ENCODE data around the gene UVSSA.

Gene UVSSA

DNA sequence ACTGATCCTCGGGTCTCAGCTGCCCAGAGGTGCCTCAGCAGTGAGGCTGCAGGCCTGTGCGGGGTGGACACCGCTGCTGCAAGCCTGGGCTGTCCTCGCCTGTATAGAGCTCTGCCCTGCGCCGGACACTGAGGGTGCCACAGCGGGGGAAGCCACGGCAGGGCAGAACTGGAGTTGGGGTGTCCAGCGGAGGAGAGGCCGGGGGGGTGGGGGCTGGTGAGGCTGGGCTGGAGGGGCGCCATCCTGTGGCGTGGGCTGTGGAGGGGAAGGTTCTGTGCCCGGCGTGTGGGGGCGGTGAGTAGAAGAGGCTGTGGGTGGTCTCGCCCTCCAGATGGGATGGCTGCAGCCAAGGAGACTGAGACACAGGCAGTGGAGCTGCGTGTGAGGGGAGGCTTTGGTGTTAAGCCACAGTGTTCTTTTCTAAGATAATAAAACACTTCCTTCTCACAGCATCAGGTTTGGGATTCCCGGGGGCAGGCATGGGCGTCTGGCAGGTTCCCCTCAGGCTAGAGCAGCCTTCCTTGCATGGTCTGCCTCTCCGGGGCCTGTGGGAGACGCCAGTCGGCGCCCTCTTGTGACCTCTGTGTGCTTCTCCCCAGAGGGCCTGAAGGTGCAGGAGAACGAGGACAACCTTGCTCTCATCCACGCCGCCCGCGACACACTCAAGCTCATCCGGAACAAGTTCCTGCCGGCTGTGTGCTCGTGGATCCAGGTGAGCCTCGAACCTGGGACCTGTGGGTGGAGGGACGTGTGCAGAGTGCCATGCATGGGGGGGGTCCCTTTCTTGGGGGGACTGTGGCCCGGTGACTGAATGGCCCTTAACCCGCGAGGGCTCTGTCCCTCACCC lies 7.4 kb downstream of the UVSSA start:
- TF ChIP-seq, protein P1, sequence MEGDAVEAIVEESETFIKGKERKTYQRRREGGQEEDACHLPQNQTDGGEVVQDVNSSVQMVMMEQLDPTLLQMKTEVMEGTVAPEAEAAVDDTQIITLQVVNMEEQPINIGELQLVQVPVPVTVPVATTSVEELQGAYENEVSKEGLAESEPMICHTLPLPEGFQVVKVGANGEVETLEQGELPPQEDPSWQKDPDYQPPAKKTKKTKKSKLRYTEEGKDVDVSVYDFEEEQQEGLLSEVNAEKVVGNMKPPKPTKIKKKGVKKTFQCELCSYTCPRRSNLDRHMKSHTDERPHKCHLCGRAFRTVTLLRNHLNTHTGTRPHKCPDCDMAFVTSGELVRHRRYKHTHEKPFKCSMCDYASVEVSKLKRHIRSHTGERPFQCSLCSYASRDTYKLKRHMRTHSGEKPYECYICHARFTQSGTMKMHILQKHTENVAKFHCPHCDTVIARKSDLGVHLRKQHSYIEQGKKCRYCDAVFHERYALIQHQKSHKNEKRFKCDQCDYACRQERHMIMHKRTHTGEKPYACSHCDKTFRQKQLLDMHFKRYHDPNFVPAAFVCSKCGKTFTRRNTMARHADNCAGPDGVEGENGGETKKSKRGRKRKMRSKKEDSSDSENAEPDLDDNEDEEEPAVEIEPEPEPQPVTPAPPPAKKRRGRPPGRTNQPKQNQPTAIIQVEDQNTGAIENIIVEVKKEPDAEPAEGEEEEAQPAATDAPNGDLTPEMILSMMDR (IDR thresholded peaks at IDR 0.05): no peak

DNA sequence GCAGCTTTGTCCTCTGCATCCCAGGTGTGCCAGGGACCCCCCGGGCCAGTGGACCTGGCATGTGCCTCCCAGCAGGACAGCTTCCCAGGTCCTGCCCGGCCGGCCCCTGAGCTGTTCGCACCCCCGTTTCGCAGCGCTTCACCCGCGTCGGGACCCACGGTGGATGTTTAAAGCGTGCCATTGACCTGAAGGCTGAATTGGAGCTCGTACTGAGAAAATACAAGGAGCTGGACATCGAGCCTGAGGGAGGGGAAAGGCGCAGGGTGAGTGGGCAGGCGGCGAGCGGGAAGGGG lies 7.9 kb downstream of the UVSSA start:
- TF ChIP-seq, protein P1 (IDR thresholded peaks at IDR 0.05): no peak

DNA sequence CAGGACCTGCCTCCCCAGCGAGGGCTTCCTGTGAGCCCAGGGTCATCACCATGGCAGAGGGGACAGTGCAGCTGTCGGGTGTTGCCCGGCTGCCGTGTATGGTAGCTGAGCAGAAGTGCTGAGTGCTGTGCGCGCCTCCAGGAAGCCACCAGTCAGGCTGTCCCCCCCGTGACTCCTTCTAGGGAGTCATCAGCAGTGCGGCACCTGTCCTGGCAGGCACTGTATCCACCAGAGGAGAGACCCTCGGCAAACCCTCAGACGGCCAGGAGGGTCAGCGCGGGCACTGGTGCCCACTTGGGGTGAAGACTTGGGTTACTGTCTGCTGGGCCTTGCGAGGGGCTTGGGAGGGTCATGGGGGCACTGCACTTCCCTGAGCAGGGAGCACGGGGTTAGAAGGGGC lies 8.4 kb downstream of the UVSSA start:
- TF ChIP-seq, protein P1 (IDR thresholded peaks at IDR 0.05): no peak

DNA sequence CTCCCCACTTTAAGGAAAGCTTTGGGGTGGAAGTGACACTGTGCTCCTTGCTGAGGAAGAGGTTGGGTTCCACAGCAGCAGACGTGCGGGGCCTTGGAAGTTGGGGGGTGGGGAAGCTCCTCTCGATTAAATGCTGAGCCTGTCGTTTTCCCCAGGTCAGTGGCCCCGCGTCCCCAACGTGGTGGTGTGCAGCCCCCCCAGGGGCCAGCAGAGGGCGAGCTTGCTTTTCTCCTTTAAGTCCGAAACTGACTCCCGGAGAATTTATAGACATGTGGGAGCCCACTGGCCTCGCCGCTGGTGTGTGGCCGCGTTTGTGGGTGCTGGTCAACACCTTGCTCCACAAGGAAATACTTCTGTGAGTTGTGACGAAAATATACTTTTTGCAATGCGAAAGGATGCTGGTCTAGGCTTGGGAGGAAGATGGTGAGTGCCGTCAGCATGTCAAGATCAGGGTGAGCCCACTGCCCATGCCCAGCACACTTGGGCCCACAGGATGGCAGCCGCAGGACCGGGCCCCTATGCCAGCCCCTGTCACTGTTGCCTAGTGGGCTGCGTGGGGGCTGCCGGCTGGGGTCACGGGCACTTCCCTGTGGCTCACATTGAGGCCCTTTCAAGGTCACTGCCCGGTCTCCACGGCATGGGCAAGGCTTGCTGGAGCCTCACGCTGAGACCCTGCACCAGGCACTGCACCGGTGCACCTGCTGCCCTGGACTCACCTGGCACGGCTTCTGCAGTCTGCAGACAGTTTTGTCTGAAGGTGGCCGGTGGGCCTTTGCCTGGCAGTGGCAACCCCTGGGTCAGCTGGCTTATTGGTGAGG lies 9.4 kb downstream of the UVSSA start:
- TF ChIP-seq, protein P1 (IDR thresholded peaks at IDR 0.05): peak; percentile 79

DNA sequence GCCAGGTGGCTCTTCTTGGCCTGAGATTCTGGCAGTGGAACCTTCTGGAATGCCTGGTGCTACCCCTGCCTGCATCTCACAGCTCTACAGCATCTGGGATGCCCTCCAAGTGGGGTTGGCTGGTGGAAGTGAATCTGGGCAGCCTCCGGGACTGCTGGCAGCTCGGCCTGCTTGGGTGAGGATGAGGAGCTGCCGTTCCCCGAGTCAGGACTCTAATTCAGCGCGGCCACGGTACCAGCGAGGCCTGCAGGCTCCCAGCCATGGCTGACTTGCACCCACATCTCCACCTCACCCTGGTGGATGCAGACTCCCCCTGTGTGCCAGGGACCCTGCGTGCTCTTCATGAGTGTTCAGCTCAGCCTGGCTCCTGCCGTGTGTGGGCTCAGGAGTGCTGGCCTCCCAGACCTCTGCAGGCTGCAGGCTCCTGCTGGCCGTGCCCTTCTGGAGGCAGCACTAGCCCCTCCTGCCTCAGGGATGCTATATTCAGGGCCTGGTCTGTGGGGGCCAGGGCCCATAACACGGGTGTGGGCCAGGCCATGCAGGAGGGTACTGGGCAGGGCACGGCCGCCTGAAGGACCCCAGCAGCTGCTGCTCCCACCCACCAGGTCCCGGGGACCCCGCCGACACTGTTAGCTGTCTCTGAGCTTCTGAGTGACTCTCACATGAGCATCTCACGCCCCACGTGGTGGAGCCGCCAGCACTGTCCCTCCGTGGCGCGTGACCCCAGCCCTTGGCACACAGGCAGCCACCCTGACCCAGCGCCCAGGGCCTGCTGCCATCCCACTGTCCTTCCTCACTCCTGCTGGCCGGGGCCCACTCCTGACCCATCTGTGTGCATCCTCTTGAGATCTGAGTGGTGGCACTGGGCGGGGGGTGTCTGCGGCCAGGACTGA lies 10.6 kb downstream of the UVSSA start:
- TF ChIP-seq, protein P1 (IDR thresholded peaks at IDR 0.05): no peak

DNA sequence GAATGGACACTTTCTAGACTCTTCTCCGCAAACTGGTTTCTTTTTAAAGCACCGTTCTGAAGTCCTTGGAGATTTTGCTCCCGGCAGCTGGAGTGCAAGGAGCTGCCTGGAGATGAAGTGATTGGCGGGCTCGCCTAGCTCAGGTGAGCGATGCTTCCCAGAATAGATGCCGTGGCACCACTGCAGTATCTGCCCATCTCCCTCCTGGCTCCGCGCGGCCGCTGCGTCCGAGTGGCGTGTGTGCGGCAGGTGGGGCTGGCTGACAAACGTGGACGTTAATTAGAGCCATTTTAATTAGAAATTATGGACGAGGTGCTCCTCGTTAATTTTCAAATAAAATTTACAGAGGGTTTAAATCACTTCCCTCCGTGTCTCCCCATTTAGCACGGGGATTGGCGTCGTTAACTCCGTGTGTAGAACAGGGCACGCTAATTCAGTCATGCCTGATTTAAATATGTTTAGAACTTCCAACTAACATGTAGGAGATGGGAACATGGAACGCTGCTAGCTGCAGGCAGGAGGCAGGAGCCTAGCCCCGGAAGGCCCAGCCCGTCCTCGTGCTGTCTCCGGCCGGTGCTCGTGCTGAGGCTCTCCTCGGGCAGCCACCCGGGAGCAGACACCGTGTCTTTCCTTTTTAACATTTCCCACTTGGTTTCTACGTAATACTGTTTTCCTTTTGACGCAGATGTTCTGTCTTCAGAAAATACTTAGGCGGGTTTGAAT lies 11.6 kb downstream of the UVSSA start:
- TF ChIP-seq, protein P1 (IDR thresholded peaks at IDR 0.05): no peak

DNA sequence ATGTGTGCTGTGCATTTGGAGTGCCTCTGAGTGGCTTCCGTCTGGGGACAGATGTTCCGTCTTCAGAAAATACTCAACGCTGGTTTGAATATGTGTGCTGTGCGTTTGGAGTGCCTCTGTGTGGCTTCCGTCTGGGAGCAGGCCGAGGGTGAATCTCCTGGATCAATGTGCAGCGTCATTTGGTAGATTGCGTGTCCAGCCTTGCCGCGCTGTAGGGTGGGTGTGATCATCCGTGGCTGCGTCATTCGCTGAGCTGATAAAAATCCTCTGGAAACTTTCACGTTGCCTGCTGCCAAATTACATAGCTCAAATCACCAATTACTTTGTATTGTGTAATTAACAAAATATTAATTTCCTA lies 12.1 kb downstream of the UVSSA start:
- TF ChIP-seq, protein P1 (IDR thresholded peaks at IDR 0.05): no peak
